VCaP (cell line): ENCODE data around the gene ALPL.

ENCODE experiments used
- H3K27ac ChIP-seq: fragments of 450-650 bp; 2 replicates; pipeline ENCODE4 v1.5.1; 2017
- TF ChIP-seq, protein P1 (sequence below): fragments of 450-650 bp; conservative IDR thresholded peaks from 2 replicates; pipeline ENCODE4 v1.5.1; 2017; ENCODE audit warnings: mild to moderate bottlenecking, moderate library complexity

ALPL gene

DNA sequence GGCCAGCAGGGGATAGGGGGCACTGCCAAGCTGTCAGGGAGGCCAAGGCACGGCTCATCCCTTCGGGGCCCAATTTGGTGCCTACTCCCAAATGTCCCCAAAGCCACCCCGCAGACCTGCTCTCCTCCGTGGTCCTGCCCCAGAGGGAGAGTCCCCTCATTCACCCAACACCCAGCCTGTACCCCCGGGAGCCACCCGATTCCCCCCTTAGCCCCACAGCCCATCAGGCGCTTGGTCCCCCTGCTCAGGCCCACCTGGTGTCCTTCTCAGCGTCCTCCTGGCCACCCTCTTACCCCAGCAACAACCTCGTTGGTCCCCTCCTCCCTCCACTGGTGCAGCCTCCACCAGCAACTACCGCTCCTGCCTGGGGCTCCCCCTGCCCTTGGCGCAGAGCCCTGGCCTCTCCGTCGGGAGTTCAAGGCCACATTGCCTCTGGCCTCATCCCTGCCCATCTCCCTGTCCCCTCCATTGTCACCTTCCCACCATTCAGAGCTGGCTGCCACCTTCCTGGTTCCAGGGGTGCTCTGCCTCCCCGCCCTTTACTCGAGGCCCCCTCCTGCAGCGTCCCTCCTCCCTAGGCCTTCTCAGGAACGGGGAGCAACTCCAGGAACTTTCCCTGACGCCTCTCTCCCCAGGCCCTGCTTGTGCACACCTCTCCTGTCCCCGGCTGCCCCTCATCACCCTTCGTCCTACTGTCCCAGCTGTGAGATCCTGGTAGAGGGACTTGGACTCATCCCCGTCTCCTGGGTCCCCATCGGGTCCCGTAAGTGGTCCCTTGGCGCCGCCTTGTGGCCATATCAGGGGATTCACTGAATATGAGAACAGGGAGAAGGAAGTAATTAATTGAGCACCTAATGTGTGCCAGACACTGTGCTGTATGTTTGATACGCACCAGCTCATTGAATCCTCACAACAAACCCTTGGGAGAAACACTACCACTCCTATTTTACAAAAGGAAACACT lies 86.0 kb downstream of the ALPL start:
- TF ChIP-seq, protein P1, sequence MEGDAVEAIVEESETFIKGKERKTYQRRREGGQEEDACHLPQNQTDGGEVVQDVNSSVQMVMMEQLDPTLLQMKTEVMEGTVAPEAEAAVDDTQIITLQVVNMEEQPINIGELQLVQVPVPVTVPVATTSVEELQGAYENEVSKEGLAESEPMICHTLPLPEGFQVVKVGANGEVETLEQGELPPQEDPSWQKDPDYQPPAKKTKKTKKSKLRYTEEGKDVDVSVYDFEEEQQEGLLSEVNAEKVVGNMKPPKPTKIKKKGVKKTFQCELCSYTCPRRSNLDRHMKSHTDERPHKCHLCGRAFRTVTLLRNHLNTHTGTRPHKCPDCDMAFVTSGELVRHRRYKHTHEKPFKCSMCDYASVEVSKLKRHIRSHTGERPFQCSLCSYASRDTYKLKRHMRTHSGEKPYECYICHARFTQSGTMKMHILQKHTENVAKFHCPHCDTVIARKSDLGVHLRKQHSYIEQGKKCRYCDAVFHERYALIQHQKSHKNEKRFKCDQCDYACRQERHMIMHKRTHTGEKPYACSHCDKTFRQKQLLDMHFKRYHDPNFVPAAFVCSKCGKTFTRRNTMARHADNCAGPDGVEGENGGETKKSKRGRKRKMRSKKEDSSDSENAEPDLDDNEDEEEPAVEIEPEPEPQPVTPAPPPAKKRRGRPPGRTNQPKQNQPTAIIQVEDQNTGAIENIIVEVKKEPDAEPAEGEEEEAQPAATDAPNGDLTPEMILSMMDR, result peak; percentile 55
- no peak overlapping the region for H3K27ac ChIP-seq

GRCh38 chr1:21596174-21596573 lies 87.0 kb downstream of the ALPL start:
- TF ChIP-seq, protein P1, result no peak
- H3K27ac ChIP-seq, result no peak overlapping the region

DNA sequence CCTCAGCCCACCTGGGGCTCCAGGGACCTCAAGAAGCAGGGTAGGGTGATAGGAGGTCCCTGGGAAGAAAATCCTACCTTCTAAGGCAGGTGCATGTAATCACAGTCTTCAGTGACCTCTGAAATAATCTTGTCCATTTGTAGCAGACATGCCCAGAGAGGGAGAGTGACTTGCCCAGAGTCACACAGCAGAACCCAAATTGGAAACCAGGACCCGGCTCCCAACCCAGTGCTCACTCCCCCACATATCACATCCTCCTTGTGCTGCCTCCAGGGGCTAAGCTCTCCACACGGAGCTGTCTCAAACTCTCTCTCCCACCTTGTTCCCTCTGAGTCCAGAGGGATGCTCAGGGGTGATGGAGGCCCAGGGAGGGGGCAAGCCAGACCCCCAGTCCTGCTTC lies 87.4 kb downstream of the ALPL start:
- TF ChIP-seq, protein P1, result no peak

DNA sequence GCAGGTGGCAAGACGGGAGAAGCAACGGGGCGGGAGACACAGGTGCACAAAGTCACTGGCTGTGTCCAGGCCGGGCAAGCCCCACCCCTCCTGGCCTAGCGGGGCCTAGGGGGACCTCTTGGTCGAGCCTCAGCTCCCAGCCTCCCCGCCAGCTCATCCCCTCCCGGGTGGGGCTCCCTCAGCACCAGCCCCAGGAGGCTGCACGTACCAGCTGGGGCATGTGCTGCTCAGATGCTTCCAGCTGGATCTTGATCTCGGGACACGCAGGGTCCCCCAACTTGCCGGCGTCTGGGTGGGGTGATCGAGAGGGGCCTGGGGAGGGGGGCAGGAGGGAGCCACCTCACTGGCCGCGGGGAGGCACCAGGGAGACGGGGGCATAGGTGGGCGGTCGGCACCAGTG lies 88.5 kb downstream of the ALPL start:
- TF ChIP-seq, protein P1, result no peak
- H3K27ac ChIP-seq, result no peak overlapping the region

More for the DNA sequence above, 87.4 kb downstream of the ALPL start:
- H3K27ac ChIP-seq, result no peak overlapping the region

GRCh38 chr1:21598417-21598816 lies 89.2 kb downstream of the ALPL start:
- TF ChIP-seq, protein P1, result no peak
- no peak overlapping the region for H3K27ac ChIP-seq

GRCh38 chr1:21598904-21599303 lies 89.7 kb downstream of the ALPL start:
- H3K27ac ChIP-seq, result no peak overlapping the region
- TF ChIP-seq, protein P1, result no peak

- TF ChIP-seq, protein P1, result no peak
- no peak overlapping the region for H3K27ac ChIP-seq
These were observed 90.2 kb downstream of the ALPL start for GRCh38 chr1:21599402-21599801.
